OCI-LY1 (cell line): ENCODE results near the gene RYK.

Experiments
- H2AFZ ChIP-seq: fragments of 200-600 bp; sonication (generic), shearing (Covaris generic); 2 replicates; pipeline ENCODE4 v1.6.0; 2014; ENCODE audit warnings: antibody characterized with exemption, mild to moderate bottlenecking, low read length
- H3F3A ChIP-seq: fragments of 200-600 bp; sonication (generic), shearing (Covaris generic); 2 replicates; pipeline ENCODE4 v1.6.0; 2014; ENCODE audit warnings: mild to moderate bottlenecking, antibody characterized with exemption, low read length, moderate library complexity; ENCODE audit not compliant: insufficient read depth
- H3K27ac ChIP-seq: fragments of 200-600 bp; sonication (generic); 2 replicates; pipeline ENCODE4 v1.5.1; 2014; ENCODE audit warnings: low read length, mixed run types, mild to moderate bottlenecking, low read depth; ENCODE audit not compliant: poor library complexity, severe bottlenecking
- H3K27me3 ChIP-seq: fragments of 200-600 bp; sonication (generic); 2 replicates; pipeline ENCODE4 v1.6.0; 2014; ENCODE audit warnings: antibody characterized with exemption, mild to moderate bottlenecking, low read length, moderate library complexity; ENCODE audit not compliant: insufficient read depth
- H3K36me3 ChIP-seq: fragments of 200-600 bp; sonication (generic); 2 replicates; pipeline ENCODE4 v1.6.1; 2014; ENCODE audit warnings: mild to moderate bottlenecking, antibody characterized with exemption, low read length, moderate library complexity, mixed read lengths; ENCODE audit not compliant: insufficient read depth
- H3K4me1 ChIP-seq: fragments of 200-600 bp; sonication (generic); 2 replicates; pipeline ENCODE4 v1.5.1; 2014; ENCODE audit warnings: mild to moderate bottlenecking, low read length, moderate library complexity; ENCODE audit not compliant: insufficient read depth, severe bottlenecking
- H3K4me2 ChIP-seq: fragments of 200-600 bp; sonication (generic), shearing (Covaris generic); 2 replicates; pipeline ENCODE4 v1.6.1; 2014; ENCODE audit warnings: low read length
- H3K4me3 ChIP-seq: fragments of 200-600 bp; sonication (generic); 2 replicates; pipeline ENCODE4 v1.5.1; 2014; ENCODE audit warnings: low read length, low read depth, mild to moderate bottlenecking, mixed read lengths; ENCODE audit not compliant: poor library complexity, severe bottlenecking
- H3K79me2 ChIP-seq: fragments of 200-600 bp; shearing (Covaris generic); 2 replicates; pipeline ENCODE4 v1.6.1; 2016; ENCODE audit warnings: mixed run types, low read length, mixed read lengths; ENCODE audit not compliant: insufficient read depth
- H3K9ac ChIP-seq: fragments of 200-600 bp; sonication (generic), shearing (Covaris generic); 2 replicates; pipeline ENCODE4 v1.6.1; 2014; ENCODE audit warnings: mild to moderate bottlenecking, low read length, mixed read lengths
- H3K9me2 ChIP-seq: fragments of 200-600 bp; sonication (generic), shearing (Covaris generic); 2 replicates; pipeline ENCODE4 v1.6.1; 2014; ENCODE audit warnings: low read depth, mild to moderate bottlenecking, low read length, mixed read lengths
- H3K9me3 ChIP-seq: fragments of 200-600 bp; shearing (Covaris generic); 2 replicates; pipeline ENCODE4 v1.6.1; 2014; ENCODE audit warnings: low read length, mixed read lengths
- H4K20me1 ChIP-seq: fragments of 200-600 bp; sonication (generic), shearing (Covaris generic); 2 replicates; pipeline ENCODE4 v1.6.0; 2016; ENCODE audit warnings: mild to moderate bottlenecking, low read length; ENCODE audit not compliant: insufficient read depth
- CTCF ChIP-seq: fragments of 200-600 bp; sonication (generic), shearing (Covaris generic); IDR thresholded peaks from 2 replicates; pipeline ENCODE4 v1.5.1; 2017; ENCODE audit warnings: mild to moderate bottlenecking, antibody characterized with exemption, low read length, moderate library complexity, mixed read lengths
- EZH2 ChIP-seq: fragments of 200-600 bp; sonication (generic), shearing (Covaris generic); IDR thresholded peaks from 2 replicates; pipeline ENCODE4 v1.8.0; 2017; ENCODE audit warnings: borderline replicate concordance, mixed run types, mild to moderate bottlenecking, antibody characterized with exemption, low read length, moderate library complexity, mixed read lengths

The RYK gene

GRCh38 chr3:134298249-134298648 is 47.6 kb upstream of the RYK start:
- no peak overlapping the region for H3K4me2 ChIP-seq
- H3K9me3 ChIP-seq: no peaks in the 10 kb centered on the region
- no peak for TF ChIP-seq CTCF
- no peak for TF ChIP-seq EZH2
- no peaks in the 10 kb centered on the region for H3K79me2 ChIP-seq
- H3K9me2 ChIP-seq: no peaks in the 10 kb centered on the region
- no peaks in the 10 kb centered on the region; the same call in 1 of the 2 replicates for H3K27me3 ChIP-seq
- H4K20me1 ChIP-seq: no peaks in the 10 kb centered on the region
- H3K4me3 ChIP-seq: no peak overlapping the region
- H3K9ac ChIP-seq: no peak overlapping the region
- no peaks in the 10 kb centered on the region for H3K4me1 ChIP-seq
- no peak overlapping the region for H2AFZ ChIP-seq
- no peaks in the 10 kb centered on the region for H3F3A ChIP-seq
- no peaks in the 10 kb centered on the region; the same call in 1 of the 2 replicates for H3K36me3 ChIP-seq
- no peak overlapping the region for H3K27ac ChIP-seq

GRCh38 chr3:134296616-134297015 is 46.0 kb upstream of the RYK start:
- Histone ChIP-seq H3K36me3 (no peaks in the 10 kb centered on the region; the same call in 1 of the 2 replicates), H3K4me3 (no peak overlapping the region), H3K27me3 (no peaks in the 10 kb centered on the region; the same call in 1 of the 2 replicates), H3K9ac (no peak overlapping the region), H3F3A (no peaks in the 10 kb centered on the region), H3K9me2 (no peaks in the 10 kb centered on the region), H3K79me2 (no peaks in the 10 kb centered on the region), H3K4me2 (no peak overlapping the region), H3K27ac (no peak overlapping the region), H3K4me1 (no peaks in the 10 kb centered on the region), H3K9me3 (no peaks in the 10 kb centered on the region), H2AFZ (no peak overlapping the region), H4K20me1 (no peaks in the 10 kb centered on the region)
- no peak for TF ChIP-seq EZH2
- TF ChIP-seq CTCF: no peak

- TF ChIP-seq CTCF: no peak
Measured at GRCh38 chr3:134295930-134296329, 45.3 kb upstream of the RYK start.

More at GRCh38 chr3:134295930-134296329, 45.3 kb upstream of the RYK start:
- Histone ChIP-seq H3K9me3 (no peaks in the 10 kb centered on the region), H3K4me3 (no peak overlapping the region), H3K27me3 (no peaks in the 10 kb centered on the region), H3K79me2 (no peaks in the 10 kb centered on the region), H3K4me2 (no peak overlapping the region), H3K9me2 (no peaks in the 10 kb centered on the region), H3K9ac (no peak overlapping the region), H3K4me1 (no peaks in the 10 kb centered on the region), H3K27ac (no peak overlapping the region), H2AFZ (no peak overlapping the region), H3K36me3 (no peaks in the 10 kb centered on the region; the same call in 1 of the 2 replicates), H3F3A (no peaks in the 10 kb centered on the region), H4K20me1 (no peaks in the 10 kb centered on the region)
